Endometrium (tissue), 2 donors: ENCODE results near the gene STON1.
"Not testable (repeated sequence)": the region's sequence is repeated elsewhere in the genome, so short reads cannot be mapped to it uniquely, and the experiment has no call there.

Experiments used
- FAIRE-seq: peaks from 2 replicates; lab custom pipeline; 2012; peaks lifted over from hg19 to GRCh38; lab: Jason Lieb, UNC
- donor health status: control.
- donor health status: control.

Gene STON1, protein sequence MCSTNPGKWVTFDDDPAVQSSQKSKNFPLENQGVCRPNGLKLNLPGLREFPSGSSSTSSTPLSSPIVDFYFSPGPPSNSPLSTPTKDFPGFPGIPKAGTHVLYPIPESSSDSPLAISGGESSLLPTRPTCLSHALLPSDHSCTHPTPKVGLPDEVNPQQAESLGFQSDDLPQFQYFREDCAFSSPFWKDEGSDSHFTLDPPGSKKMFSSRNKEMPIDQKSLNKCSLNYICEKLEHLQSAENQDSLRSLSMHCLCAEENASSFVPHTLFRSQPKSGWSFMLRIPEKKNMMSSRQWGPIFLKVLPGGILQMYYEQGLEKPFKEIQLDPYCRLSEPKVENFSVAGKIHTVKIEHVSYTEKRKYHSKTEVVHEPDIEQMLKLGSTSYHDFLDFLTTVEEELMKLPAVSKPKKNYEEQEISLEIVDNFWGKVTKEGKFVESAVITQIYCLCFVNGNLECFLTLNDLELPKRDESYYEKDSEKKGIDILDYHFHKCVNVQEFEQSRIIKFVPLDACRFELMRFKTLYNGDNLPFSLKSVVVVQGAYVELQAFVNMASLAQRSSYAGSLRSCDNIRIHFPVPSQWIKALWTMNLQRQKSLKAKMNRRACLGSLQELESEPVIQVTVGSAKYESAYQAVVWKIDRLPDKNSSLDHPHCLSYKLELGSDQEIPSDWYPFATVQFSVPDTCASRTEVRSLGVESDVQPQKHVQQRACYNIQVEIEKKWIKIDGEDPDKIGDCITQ

DNA sequence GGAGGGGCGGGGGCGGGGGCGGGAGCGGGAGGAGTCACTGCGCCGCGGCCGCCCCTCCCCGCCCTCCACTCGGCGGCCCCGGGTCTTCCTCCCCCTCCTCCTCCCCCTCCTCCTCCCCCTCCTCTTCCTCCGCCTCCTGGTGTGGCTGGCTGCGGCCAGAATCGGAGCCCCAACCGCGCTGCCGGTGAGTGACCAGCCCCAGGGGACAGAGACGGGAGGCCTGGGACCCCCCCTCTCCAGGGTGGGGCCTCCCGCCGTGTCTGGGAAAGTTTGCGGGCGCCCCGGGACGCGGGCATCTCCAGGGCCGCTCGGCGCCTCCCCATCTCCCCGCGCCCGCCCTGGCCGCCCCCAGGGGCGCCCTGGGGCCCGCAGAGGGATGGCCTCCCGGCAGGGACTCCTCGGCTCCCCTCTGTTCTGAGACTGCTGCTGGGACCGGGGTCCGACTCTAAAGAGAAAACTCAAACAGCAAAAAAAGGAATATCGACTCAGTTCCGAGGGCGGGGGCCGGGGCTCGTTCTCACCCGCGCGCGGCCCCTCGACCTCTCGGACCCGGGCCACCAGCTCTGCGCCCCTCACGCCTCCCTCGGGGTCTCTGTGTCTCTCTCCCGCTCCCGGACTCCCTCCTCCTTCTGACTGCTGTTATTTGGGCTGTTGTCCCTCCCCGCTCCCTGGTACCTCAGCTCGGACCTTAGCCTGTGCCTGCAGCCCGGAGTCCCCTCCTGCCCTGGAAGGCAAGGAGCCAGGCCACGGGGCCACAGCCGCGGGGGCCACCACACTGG, at the start of gene STON1:
Gene STON1, plus strand, starts transcription at position 122 of the 779 bp plus-strand sequence. CDS start 50,480 bp downstream, outside the sequence.
- no peak for FAIRE-seq

DNA sequence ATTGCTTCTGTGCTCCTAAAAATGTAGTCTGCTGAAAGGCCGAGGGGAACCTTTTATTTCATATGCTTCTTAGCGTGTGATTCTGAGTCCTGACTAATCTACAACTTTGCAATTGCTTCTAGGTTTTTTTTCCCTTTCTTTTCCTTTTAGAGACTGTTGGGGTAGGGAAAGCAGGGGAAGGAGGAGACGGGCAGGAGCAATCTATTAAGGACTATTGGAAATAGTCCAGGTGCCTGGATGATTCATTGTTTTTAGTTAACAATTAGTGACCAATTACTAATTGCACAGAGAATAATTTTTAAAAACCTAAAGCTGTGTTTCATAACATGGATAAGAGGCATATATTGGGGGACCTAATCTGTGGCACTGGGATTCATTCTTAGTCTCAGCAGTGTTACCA, 49.4 kb upstream of the STON1 start:
- no peak for FAIRE-seq

DNA sequence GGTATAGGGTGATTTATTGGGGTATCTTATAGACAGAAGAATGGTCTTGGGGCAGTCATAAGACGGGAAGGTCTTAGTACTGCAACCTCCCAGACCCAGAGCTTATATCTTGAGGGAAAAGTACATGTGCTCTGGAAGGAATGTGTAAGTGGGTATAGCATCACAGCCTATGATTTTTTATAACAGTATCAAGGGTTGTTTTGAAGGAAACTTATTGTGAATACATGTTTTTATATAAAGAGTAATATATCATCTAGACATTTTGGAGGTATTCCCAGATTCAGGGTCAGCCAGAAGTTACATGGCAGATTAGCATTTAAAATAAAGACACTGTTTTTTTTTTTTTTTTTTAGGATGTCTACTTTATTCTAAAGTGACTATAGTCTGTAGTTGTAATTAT, 47.6 kb upstream of the STON1 start:
- peak; percentile 15 for FAIRE-seq

DNA sequence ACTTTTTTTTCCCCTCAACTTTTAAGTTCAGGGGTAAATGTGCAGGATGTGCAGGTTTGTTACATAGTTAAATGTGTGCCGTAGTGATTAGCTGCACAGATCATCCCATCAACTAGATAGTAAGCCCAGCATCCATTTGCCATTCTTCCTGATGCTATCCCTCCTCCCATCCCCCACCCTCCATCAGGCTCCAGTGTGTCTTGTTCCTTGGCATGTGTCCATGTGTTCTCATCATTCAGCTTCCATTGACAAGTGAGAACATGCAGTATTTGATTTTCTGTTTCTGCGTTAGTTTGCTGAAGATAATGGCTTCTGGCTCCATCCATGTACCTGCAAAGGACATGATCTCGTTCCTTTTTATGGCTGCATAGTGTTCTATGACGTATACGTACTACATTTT, 47.2 kb upstream of the STON1 start:
- no peak for FAIRE-seq

DNA sequence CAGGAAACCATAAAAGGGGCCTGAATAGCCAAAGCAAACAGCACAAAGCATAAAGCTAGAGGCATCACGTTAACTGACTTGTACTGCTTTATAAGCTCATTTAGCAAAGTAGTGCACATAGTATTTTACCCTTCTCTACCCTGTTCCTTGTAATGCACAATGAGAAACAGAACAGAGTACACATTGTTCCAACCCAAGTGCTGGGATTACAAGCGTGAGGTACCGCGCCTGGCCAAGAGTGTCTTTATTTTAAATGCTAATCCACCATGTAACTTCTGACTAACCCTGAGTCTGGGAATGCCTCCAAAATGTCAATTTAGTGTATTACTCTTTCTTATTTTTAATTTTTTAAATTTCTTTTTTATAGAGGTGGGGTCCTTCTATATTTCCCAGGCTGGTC, 46.4 kb upstream of the STON1 start:
- FAIRE-seq: no peak

DNA sequence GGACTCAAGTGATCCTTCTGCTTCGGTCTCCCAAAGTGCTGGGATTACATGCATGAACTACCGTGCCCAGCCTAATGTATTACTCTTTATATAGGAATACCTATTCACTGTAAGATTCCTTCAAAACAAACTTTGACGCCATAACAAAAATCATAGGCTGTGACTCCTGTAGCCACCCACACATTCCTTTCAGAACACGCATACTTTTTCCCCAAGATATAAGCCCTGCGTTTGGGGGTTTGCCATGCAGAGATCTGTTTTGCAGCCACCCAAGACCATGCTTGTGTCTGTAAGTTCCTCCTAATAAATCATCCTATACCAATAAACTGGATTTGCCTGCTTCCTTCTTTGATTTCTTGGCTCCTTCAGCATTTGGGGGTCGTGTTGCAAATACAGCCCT, 46.0 kb upstream of the STON1 start:
- FAIRE-seq: no peak

DNA sequence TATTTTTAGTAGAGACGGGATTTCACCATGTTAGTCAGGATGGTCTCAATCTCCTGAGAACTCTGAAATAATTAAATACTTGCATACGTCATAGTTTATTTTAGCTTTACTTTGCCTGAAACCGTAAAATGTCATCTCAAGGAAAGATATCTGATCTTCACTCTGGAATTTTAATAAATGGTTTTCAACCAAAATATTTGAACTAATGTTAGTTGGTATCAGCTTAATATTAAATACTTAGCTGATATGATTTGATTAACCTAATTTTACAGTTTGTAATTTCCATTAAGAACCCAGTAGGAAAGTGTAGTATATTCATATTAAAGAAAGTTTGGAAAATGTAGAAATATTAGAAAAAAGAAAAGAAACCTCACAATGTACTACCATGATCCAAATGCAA, 41.4 kb upstream of the STON1 start:
- FAIRE-seq: no peak

- no peak for FAIRE-seq
Measured at GRCh38 chr2:48496849-48497248, 33.1 kb upstream of the STON1 start.

DNA sequence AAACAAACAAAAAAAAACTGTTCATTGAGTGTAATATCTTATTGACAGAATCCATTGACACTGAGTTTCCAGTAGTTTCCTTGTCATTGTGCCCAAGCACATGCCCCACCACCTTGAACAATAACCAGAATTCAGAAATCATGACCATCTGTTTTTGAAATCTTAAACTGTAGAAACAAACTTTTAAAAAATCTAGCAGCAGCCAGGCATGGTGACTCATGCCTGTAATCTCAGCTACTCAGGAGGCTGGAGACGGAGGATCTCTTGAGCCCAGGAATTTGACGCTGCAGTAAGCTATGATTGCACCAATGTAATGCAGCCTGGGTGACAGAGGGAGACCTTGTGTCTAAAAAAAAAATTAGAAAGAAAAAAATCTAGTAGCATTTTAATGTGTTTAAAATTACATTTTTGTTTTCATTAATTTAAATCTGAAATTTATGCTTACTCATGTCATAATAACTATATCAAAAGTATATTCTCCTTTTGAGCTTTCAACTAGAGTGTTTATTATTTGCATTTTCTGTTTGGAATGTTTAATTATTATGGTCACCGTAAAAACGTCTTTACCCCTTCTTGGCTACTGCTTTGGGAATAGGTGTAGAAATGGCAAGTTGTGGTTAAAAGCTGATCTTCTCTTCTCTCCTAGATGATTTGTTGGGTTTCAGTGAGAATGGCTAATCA, 25.2 kb upstream of the STON1 start:
- FAIRE-seq: no peak

- no peak for FAIRE-seq
Measured at GRCh38 chr2:48507111-48507510, 22.8 kb upstream of the STON1 start.

- FAIRE-seq: peak; percentile 65
Measured at GRCh38 chr2:48508461-48509124, 21.4 kb upstream of the STON1 start.

DNA sequence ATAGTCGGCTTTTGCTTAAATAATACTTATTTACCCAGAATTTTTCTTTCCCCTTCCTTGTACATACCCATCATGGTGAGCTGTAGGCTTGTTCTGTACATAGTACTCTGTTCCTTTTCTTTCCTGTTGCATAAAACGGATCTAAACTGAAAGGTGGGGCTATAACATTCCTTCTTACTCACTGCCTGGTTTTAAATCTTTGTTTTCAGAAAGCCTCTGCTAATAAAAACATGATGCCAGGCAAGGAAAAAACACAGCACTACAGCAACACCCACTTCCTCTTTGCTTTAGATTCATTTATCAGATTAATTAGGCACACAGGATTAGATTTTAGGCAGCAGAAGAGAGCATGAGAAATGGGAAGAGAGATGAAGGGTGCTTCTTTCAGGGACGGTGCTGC, 19.6 kb upstream of the STON1 start:
- no peak for FAIRE-seq

GRCh38 chr2:48511849-48512470, 18.0 kb upstream of the STON1 start:
- FAIRE-seq: no peak

GRCh38 chr2:48512571-48512970, 17.4 kb upstream of the STON1 start:
- no peak for FAIRE-seq

- FAIRE-seq: peak; percentile 35
Measured at GRCh38 chr2:48514348-48515003, 15.5 kb upstream of the STON1 start.

DNA sequence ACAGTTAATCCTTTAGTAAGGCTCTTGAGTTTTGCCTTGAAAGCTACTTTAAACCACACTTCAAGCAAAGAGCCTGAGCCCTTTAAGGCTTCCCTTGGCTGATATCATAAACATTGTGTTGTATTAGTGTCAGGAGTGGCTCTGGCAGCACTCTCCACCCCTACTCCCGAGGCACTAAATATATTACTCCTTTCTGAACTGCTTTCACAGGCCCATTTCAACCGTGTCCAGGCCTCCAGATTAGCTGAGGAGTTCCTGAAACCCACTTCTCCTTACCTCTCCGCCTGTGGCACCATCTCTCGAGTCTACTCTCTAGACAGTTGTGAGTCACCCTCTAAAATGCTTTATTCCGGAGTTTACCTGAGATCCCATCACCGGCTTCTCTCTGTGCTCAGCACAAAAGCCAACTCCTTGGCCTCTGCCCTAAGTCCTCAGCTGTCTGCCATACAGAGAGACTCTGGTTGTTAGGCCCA, 14.4 kb upstream of the STON1 start:
- no peak for FAIRE-seq

DNA sequence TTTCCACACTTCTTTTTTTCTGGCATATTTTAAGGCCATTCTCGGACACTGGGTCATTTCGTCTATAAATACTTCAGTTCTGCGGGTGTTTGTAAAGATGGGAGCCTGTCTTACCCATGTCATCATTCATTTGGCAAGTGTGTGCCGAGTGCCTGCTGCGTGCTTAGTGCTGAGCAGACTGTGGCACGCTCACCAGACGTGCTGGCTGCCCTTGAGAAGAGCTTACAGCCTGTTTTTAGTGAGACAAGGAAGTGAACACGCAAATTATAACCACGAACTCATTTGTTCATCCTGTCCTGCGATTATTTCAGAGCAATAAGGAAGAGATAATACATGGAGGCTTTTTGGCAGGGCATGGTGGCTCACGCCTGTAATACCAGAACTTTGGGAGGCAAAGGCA, 10.4 kb upstream of the STON1 start:
- no peak for FAIRE-seq

GRCh38 chr2:48524756-48525155, 5.2 kb upstream of the STON1 start:
- not testable (repeated sequence) for FAIRE-seq

- no peak for FAIRE-seq
Measured at GRCh38 chr2:48525269-48525943, 4.5 kb upstream of the STON1 start.
